Uterus (tissue), 4 donors: ENCODE data around the gene CHST1. TPM values are rescaled to one million over a fixed set of nuclear protein-coding genes. Genes with fewer than 3 reads are reported as not detected.

Source experiments
- DNase-seq, 2 donors: peaks; one replicate each; pipeline ENCODE4 v3.0.0-alpha.2; 2019 to 2020
- H3K27ac ChIP-seq, 2 donors: fragments of 200-600 bp; sonication (generic); 1 replicate in 1 of 2; 2 replicates in 1 of 2; pipeline ENCODE4 v1.5.1; 2016 to 2018
- H3K27me3 ChIP-seq, 2 donors: fragments of 200-600 bp; sonication (generic); one replicate each; pipeline ENCODE4 v1.5.1; 2018 to 2019; ENCODE audit warnings: control low read depth in 1 of 2
- H3K36me3 ChIP-seq, 2 donors: fragments of 200-600 bp; sonication (generic); one replicate each; pipeline ENCODE4 v1.5.1; 2019; ENCODE audit warnings: control low read depth in 1 of 2
- H3K4me1 ChIP-seq, 2 donors: fragments of 200-600 bp; sonication (generic); one replicate each; pipeline ENCODE4 v1.5.1; 2018 to 2019; ENCODE audit warnings: control low read depth in 1 of 2
- H3K4me3 ChIP-seq, 2 donors: fragments of 200-600 bp; sonication (generic); 1 replicate in 1 of 2; 2 replicates in 1 of 2; pipeline ENCODE4 v1.5.1; 2018 to 2019; ENCODE audit warnings: mild to moderate bottlenecking in 1 of 2
- H3K9me3 ChIP-seq, 2 donors: fragments of 200-600 bp; sonication (generic); one replicate each; pipeline ENCODE4 v1.5.1; 2019; ENCODE audit warnings: control low read depth in 1 of 2
- CTCF ChIP-seq, 4 experiments: fragments of 200-600 bp in 2 of 4; fragments of 450-650 bp in 2 of 4; sonication (generic) in 2 of 4; IDR thresholded peaks; one replicate each; pipeline ENCODE4 v1.5.1; 2016 to 2019; ENCODE audit warnings: antibody characterized with exemption in 4 of 4, mild to moderate bottlenecking in 2 of 4, moderate library complexity in 1 of 4
- POLR2A ChIP-seq, 2 donors: fragments of 450-650 bp; IDR thresholded peaks; one replicate each; pipeline ENCODE4 v1.6.1; 2016; ENCODE audit warnings: antibody characterized with exemption in 2 of 2, mild to moderate bottlenecking in 1 of 2, moderate library complexity in 1 of 2
- intact Hi-C: fragments of 100-400 bp; cut with DNase I; formaldehyde crosslinking; loops from one replicate; pipeline ENCODE4 v1.15.1; 2023; ENCODE audit warnings: low total_unique reads
- total RNA-seq, 4 donors: library from RNA; depleted of rRNA in 3 of 4; stranded (reverse); fragments of >200 nt in 3 of 4; gene quantifications; one replicate each; pipeline versions ENCODE4 v1.1.0 to v1.2.4, GENCODE V29; 2014 to 2023
- donor health status: DM: yes; HTN: yes; CAD: no.

CHST1 gene
- total RNA-seq, 4 donors from 2014 or later: 2.4 to 7.9 (median 5.9) TPM

- no peaks in the 10 kb centered on the region for H3K36me3 ChIP-seq
Observed at GRCh38 chr11:45704635-45705034, 39.2 kb upstream of the CHST1 start.

GRCh38 chr11:45704133-45704532 is 38.7 kb upstream of the CHST1 start:
- Histone ChIP-seq H3K27ac (no peak overlapping the region), H3K4me3 (no peak overlapping the region), H3K27me3 (no peaks in the 10 kb centered on the region), H3K36me3 (no peaks in the 10 kb centered on the region), H3K9me3 (no peaks in the 10 kb centered on the region), H3K4me1 (no peaks in the 10 kb centered on the region)
- intact Hi-C loops: no loop called here
- TF ChIP-seq POLR2A (IDR thresholded peaks at IDR 0.05) (no peak), CTCF (IDR thresholded peaks at IDR 0.05) (no peak)
- DNase-seq: no peak

More at GRCh38 chr11:45704635-45705034, 39.2 kb upstream of the CHST1 start:
- H3K4me1 ChIP-seq: no peaks in the 10 kb centered on the region
- no peak for TF ChIP-seq CTCF (IDR thresholded peaks at IDR 0.05)
- no peak for TF ChIP-seq POLR2A (IDR thresholded peaks at IDR 0.05)
- no peak overlapping the region for H3K27ac ChIP-seq
- H3K9me3 ChIP-seq: no peaks in the 10 kb centered on the region
- intact Hi-C loops: no loop called here
- no peak overlapping the region for H3K4me3 ChIP-seq
- DNase-seq: no peak
- H3K27me3 ChIP-seq: no peaks in the 10 kb centered on the region

- Histone ChIP-seq H3K27me3 (no peaks in the 10 kb centered on the region), H3K36me3 (no peaks in the 10 kb centered on the region), H3K4me1 (no peaks in the 10 kb centered on the region), H3K9me3 (no peaks in the 10 kb centered on the region), H3K4me3 (no peak overlapping the region), H3K27ac (no peak overlapping the region)
- no peak for TF ChIP-seq CTCF (IDR thresholded peaks at IDR 0.05)
- no peak for TF ChIP-seq POLR2A (IDR thresholded peaks at IDR 0.05)
- intact Hi-C loops: no loop called here
- no peak for DNase-seq
Observed at GRCh38 chr11:45702511-45702910, 37.1 kb upstream of the CHST1 start.

DNA sequence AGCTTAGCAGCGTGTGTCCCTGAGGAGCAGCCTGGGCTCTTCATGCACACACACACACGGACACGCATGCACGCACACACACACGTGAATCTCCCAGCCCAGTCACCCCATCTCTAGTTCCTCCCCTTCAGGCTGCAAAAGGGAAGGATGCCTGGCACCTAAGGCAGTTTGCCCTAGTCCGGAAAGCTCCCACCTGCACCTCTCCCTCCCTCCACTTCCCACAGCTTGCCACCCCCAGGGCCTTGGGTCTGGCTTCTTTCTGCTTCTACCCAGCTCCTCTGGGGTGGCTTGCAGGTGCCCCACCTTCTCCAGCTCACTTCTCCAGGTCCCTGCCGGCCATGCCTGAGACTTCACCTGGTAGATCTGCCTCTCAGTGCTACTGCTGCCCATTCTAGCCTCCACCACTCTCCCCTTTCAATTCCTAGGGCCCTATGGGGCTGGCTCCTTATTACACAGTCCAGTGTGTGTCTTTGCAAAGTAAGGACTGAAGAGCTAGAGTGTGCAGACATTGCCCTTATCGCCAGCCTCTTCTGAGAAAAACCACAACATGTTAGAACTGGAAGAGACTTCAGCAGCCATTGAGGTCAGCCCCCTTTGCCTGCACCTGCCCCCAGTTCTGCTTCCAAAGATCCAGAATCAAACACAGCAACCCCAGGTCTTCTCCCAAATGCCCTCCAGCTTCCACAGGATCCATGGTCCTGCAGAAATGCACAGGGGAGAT is 33.5 kb upstream of the CHST1 start:
- no peak overlapping the region for H3K27ac ChIP-seq
- no peaks in the 10 kb centered on the region for H3K9me3 ChIP-seq
- no peaks in the 10 kb centered on the region for H3K4me1 ChIP-seq
- intact Hi-C loops: no loop called here
- TF ChIP-seq POLR2A (IDR thresholded peaks at IDR 0.05) (no peak), CTCF (IDR thresholded peaks at IDR 0.05) (no peak)
- H3K36me3 ChIP-seq: no peaks in the 10 kb centered on the region
- no peak for DNase-seq
- no peaks in the 10 kb centered on the region for H3K27me3 ChIP-seq
- H3K4me3 ChIP-seq: no peak overlapping the region

DNA sequence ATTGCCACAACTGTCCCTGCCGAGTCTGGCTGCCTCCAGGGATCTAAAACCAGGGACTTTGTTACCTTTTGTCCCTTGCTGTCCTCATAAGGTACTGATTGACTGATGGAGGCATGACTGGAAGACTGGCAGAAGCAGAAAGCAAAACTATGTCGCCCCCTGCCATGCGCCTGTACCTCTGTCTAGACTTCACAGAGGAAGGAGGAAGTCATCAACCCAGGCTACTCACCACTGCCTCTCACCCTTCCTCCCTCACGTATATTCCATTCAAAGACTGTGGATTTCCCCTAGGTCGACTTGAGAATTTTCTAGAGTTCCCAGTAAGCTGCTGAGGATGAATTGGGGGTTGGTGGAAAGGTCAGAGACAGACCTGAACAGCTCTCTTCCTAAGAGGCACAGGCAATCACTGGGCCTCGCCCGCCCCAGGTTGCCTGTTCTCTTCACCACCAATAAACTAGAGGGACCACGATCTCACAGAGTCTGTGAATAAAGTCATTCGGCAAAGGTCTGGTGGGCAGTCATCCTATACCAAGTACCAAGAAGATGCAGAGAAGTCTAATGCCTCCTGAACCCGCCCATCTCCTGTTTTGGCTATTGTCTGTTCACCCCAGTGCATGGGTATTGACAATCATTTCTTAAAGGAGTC is 27.5 kb upstream of the CHST1 start:
- no peak for DNase-seq

More for the DNA sequence above, 27.5 kb upstream of the CHST1 start:
- intact Hi-C loops: no loop called here
- H3K4me3 ChIP-seq: no peak overlapping the region
- H3K36me3 ChIP-seq: no peaks in the 10 kb centered on the region
- H3K27ac ChIP-seq: no peak overlapping the region
- no peaks in the 10 kb centered on the region for H3K9me3 ChIP-seq
- no peaks in the 10 kb centered on the region for H3K27me3 ChIP-seq
- no peaks in the 10 kb centered on the region for H3K4me1 ChIP-seq
- TF ChIP-seq CTCF (IDR thresholded peaks at IDR 0.05) (no peak), POLR2A (IDR thresholded peaks at IDR 0.05) (no peak)
